Measurements from ENCODE around the gene NAGS.
"Not testable (repeated sequence)": the region's sequence is repeated elsewhere in the genome, so short reads cannot be mapped to it uniquely, and the experiment has no call there.

NAGS gene

GRCh38 chr17:43983515-43984411 is 20.7 kb upstream of the NAGS start:
- DNase-seq: no peak

GRCh38 chr17:43984521-43984920 is 19.9 kb upstream of the NAGS start:
- no peak for DNase-seq

GRCh38 chr17:43986225-43986981 is 18.0 kb upstream of the NAGS start:
- no peak for DNase-seq

- DNase-seq: no peak
Measured at GRCh38 chr17:43987131-43988021, 17.0 kb upstream of the NAGS start.

- DNase-seq: no peak
Measured at GRCh38 chr17:43988301-43988700, 16.1 kb upstream of the NAGS start.

- DNase-seq: no peak
Measured at GRCh38 chr17:43992641-43993040, 11.8 kb upstream of the NAGS start.

GRCh38 chr17:43994272-43995149 is 9.9 kb upstream of the NAGS start:
- DNase-seq: peak; percentile 58

GRCh38 chr17:43995150-43995471 is 9.3 kb upstream of the NAGS start:
- no peak for DNase-seq

- DNase-seq: not testable (repeated sequence)
Measured at GRCh38 chr17:43997180-43997579, 7.2 kb upstream of the NAGS start.

GRCh38 chr17:43998552-43998951 is 5.9 kb upstream of the NAGS start:
- no peak for DNase-seq

GRCh38 chr17:43999024-43999423 is 5.4 kb upstream of the NAGS start:
- DNase-seq: no peak

- no peak for DNase-seq
Measured at GRCh38 chr17:44000141-44000860, 4.1 kb upstream of the NAGS start.

GRCh38 chr17:44000871-44001460 is 3.5 kb upstream of the NAGS start:
- DNase-seq: no peak

- no peak for DNase-seq
Measured at GRCh38 chr17:44001461-44001920, 2.9 kb upstream of the NAGS start.

- DNase-seq: no peak
Measured at GRCh38 chr17:44002141-44002848, 2.1 kb upstream of the NAGS start.

- DNase-seq: no peak
Measured at GRCh38 chr17:44004761-44005526, 522 bp downstream of the NAGS start.

GRCh38 chr17:44005527-44006271 is 1.3 kb downstream of the NAGS start:
- no peak for DNase-seq

- no peak for DNase-seq
Measured at GRCh38 chr17:44006272-44006597, 1.8 kb downstream of the NAGS start.

Measured in 8988T (cell line).